ENCODE results near the gene CCDC7. TPM values are rescaled to one million over a fixed set of nuclear protein-coding genes. Genes with fewer than 3 reads are reported as not detected.
A peak's percentile ranks its signal among the peaks of the same experiment; 100 is the strongest.
"Not testable (repeated sequence)": the region's sequence is repeated elsewhere in the genome, so short reads cannot be mapped to it uniquely, and the experiment has no call there.

CCDC7 gene
- 0.33 and 0.36 TPM in 2 replicates for polyA plus RNA-seq (2013)

DNA sequence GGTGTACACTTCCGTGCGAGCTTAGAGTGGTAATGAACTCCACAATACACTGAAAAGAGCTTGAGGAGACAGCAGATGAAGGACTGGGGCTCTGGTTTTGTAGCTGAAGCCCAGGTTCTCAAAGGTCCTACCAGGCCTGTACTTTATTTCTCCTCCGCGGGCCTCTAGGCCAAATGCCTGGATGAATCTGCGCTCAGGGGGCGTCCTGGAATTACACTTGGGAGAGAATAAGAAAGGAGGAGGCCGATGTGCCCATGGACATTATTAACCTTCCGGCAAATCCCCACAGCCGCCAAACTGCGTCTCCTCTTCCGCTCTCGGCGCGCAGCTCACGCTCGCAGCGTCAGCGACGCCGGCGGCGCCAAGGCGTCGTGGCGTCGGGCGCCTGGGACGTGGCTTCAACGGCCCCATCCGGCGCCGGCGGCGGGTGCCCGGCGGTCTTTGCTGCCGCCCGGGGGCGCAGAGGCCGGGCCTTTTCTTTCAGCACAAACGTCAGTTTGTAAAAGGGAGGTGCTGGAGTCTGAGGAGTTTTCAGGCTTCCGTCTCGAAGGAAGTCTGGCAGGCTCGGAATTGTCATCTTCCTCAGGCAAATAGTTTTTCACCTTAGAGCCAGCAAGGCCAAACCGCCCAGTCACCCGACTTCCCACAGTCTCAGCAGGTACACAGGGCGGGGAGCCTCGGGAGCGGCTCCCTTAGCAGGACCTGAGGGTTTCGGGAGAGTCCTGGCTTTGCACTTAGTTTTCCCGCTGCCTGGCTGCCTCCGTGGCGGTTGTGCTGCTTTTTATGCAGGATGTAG is at the start of gene CCDC7:
Gene CCDC7 (plus strand): TSS at position 401 of the 796 bp plus-strand sequence. CDS start 5,503 bp downstream, outside the sequence.
- Histone ChIP-seq H3K4me2 (ENCODE audit: low read length) (peak within 1 kb of the TSS; percentile 59), H4K12ac (ENCODE audit: low read depth, low read length) (peak within 1 kb of the TSS; percentile 86), H3K36me3 (ENCODE audit: control insufficient read depth in 1 of 2, insufficient read depth in 2 of 2, low read length in 2 of 2) (no peaks in the 10 kb centered on the region), H3K79me2 (ENCODE audit: control insufficient read depth, insufficient read depth, low read length, poor library complexity) (peaks cover 7% of the 10 kb centered on the region), H3K4me3 (ENCODE audit: low read depth, low read length) (peak within 1 kb of the TSS; percentile 58), H3K9ac (ENCODE audit: low read length) (peak within 1 kb of the TSS; percentile 45), H3K9me3 (ENCODE audit: insufficient read depth, low read depth, low read length) (no peaks in the 10 kb centered on the region), H2AK5ac (ENCODE audit: low read length) (no peak within 1 kb of the TSS), H4K91ac (ENCODE audit: low read depth, low read length) (peak within 1 kb of the TSS; percentile 87), H2BK5ac (ENCODE audit: low read depth, low read length, poor library complexity) (peak within 1 kb of the TSS; percentile 74), H2AFZ (ENCODE audit: insufficient read depth, low read length, poor library complexity) (peak within 1 kb of the TSS; percentile 92), H4K8ac (ENCODE audit: low read depth, low read length) (peak within 1 kb of the TSS; percentile 92), H3K4ac (ENCODE audit: low read depth, low read length) (peak within 1 kb of the TSS; percentile 40), H2BK12ac (ENCODE audit: low read length) (no peak within 1 kb of the TSS), H3K18ac (ENCODE audit: low read length) (peak within 1 kb of the TSS; percentile 51), H3K27me3 (ENCODE audit: insufficient read depth, low read length) (no peaks in the 10 kb centered on the region), H3K4me1 (ENCODE audit: control insufficient read depth in 1 of 2, insufficient read depth in 2 of 2, low read length in 2 of 2) (no peaks in the 10 kb centered on the region), H3K23ac (ENCODE audit: low read length) (no peak within 1 kb of the TSS), H3K27ac (ENCODE audit: low read depth, low read length) (peak within 1 kb of the TSS; percentile 92), H3K79me1 (ENCODE audit: low read length) (peaks cover 8% of the 10 kb centered on the region), H2BK120ac (ENCODE audit: insufficient read depth, low read length, poor library complexity) (peak within 1 kb of the TSS; percentile 86), H3K14ac (ENCODE audit: low read length) (peak within 1 kb of the TSS; percentile 65)
- peak; percentile 92 to 94 for DNase-seq
- WGBS (ENCODE audit: extremely low coverage, insufficient coverage, insufficient read length), result no CpG with 5 or more reads among the region's 53 CpGs

DNA sequence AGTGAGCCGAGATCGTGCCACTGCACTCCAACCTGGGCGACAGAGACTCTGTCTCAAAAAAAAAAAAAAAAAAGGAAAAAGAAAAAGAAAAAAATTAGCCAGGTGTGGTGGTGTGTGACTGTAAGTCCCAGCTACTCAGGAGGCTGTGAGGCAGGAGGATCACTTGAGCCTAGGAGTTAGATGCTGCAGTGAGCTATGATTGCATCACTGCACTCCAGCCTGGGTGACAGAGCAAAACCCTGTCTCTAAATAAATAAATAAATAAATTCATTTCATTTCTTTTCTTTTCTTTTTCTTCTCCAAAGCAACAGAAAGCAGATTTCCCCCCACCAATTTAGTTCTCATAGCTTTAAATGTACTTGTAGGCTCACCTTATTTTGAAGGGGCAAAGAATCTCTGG is 48.8 kb upstream of the CCDC7 start:
- not testable (repeated sequence) for H3K79me1 ChIP-seq (ENCODE audit: low read length); H2AK5ac ChIP-seq (ENCODE audit: low read length); H3K23ac ChIP-seq (ENCODE audit: low read length); H3K4me2 ChIP-seq (ENCODE audit: low read length); H3K4me1 ChIP-seq (ENCODE audit: control insufficient read depth in 1 of 2, insufficient read depth in 2 of 2, low read length in 2 of 2); H4K8ac ChIP-seq (ENCODE audit: low read depth, low read length); H3K27ac ChIP-seq (ENCODE audit: low read depth, low read length); H4K12ac ChIP-seq (ENCODE audit: low read depth, low read length); H3K79me2 ChIP-seq (ENCODE audit: control insufficient read depth, insufficient read depth, low read length, poor library complexity); H3K9me3 ChIP-seq (ENCODE audit: insufficient read depth, low read depth, low read length); H3K27me3 ChIP-seq (ENCODE audit: insufficient read depth, low read length); H2BK5ac ChIP-seq (ENCODE audit: low read depth, low read length, poor library complexity); DNase-seq; H3K4ac ChIP-seq (ENCODE audit: low read depth, low read length); H3K36me3 ChIP-seq (ENCODE audit: control insufficient read depth in 1 of 2, insufficient read depth in 2 of 2, low read length in 2 of 2); H2BK12ac ChIP-seq (ENCODE audit: low read length); H2AFZ ChIP-seq (ENCODE audit: insufficient read depth, low read length, poor library complexity); H4K91ac ChIP-seq (ENCODE audit: low read depth, low read length); H3K18ac ChIP-seq (ENCODE audit: low read length); H3K14ac ChIP-seq (ENCODE audit: low read length); H2BK120ac ChIP-seq (ENCODE audit: insufficient read depth, low read length, poor library complexity); H3K4me3 ChIP-seq (ENCODE audit: low read depth, low read length); H3K9ac ChIP-seq (ENCODE audit: low read length)
- WGBS (ENCODE audit: extremely low coverage, insufficient coverage, insufficient read length), result no CpG with 5 or more reads among the region's 3 CpGs

- not testable (repeated sequence) for H2AK5ac ChIP-seq (ENCODE audit: low read length)
Observed at GRCh38 chr10:32399720-32400119, 46.2 kb upstream of the CCDC7 start.

DNA sequence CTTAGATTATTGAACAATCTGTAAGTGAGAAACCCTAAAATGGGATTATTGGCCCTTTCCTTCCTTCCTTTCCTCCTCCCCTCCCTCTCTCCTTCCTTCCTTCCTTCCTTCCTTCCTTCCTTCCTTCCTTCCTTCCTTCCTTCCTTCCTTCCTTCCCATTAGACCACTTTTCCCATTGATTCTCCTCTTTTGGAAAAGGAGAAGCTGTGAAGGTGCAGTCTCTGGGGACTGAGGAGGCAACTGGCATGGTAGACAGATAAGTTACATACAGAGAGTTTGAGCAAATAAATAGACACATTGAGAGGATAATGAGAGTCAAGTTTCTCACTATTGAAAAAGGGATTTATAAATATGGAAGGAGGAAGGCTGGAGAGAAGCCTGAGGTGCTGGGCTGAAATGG is 45.0 kb upstream of the CCDC7 start:
- Histone ChIP-seq H3K23ac (ENCODE audit: low read length) (no peak overlapping the region), H3K4ac (ENCODE audit: low read depth, low read length) (no peak overlapping the region), H2BK5ac (ENCODE audit: low read depth, low read length, poor library complexity) (no peak overlapping the region), H4K12ac (ENCODE audit: low read depth, low read length) (no peak overlapping the region), H3K4me3 (ENCODE audit: low read depth, low read length) (no peak overlapping the region), H4K8ac (ENCODE audit: low read depth, low read length) (no peak overlapping the region), H3K79me2 (ENCODE audit: control insufficient read depth, insufficient read depth, low read length, poor library complexity) (no peaks in the 10 kb centered on the region), H3K9ac (ENCODE audit: low read length) (no peak overlapping the region), H3K79me1 (ENCODE audit: low read length) (no peaks in the 10 kb centered on the region), H2AK5ac (ENCODE audit: low read length) (no peak overlapping the region), H3K14ac (ENCODE audit: low read length) (no peak overlapping the region), H2BK12ac (ENCODE audit: low read length) (no peak overlapping the region), H2BK120ac (ENCODE audit: insufficient read depth, low read length, poor library complexity) (no peak overlapping the region), H3K27me3 (ENCODE audit: insufficient read depth, low read length) (no peaks in the 10 kb centered on the region), H3K9me3 (ENCODE audit: insufficient read depth, low read depth, low read length) (no peaks in the 10 kb centered on the region), H3K4me1 (ENCODE audit: control insufficient read depth in 1 of 2, insufficient read depth in 2 of 2, low read length in 2 of 2) (no peaks in the 10 kb centered on the region), H3K18ac (ENCODE audit: low read length) (no peak overlapping the region), H4K91ac (ENCODE audit: low read depth, low read length) (no peak overlapping the region), H3K4me2 (ENCODE audit: low read length) (no peak overlapping the region), H2AFZ (ENCODE audit: insufficient read depth, low read length, poor library complexity) (no peak overlapping the region), H3K36me3 (ENCODE audit: control insufficient read depth in 1 of 2, insufficient read depth in 2 of 2, low read length in 2 of 2) (no peaks in the 10 kb centered on the region), H3K27ac (ENCODE audit: low read depth, low read length) (no peak overlapping the region)
- DNase-seq, result no peak

More at GRCh38 chr10:32399720-32400119, 46.2 kb upstream of the CCDC7 start:
- not testable (repeated sequence) for H3K79me2 ChIP-seq (ENCODE audit: control insufficient read depth, insufficient read depth, low read length, poor library complexity); H3K23ac ChIP-seq (ENCODE audit: low read length); H3K4ac ChIP-seq (ENCODE audit: low read depth, low read length); H4K12ac ChIP-seq (ENCODE audit: low read depth, low read length); H4K8ac ChIP-seq (ENCODE audit: low read depth, low read length); H3K27ac ChIP-seq (ENCODE audit: low read depth, low read length); H3K79me1 ChIP-seq (ENCODE audit: low read length); H3K4me1 ChIP-seq (ENCODE audit: control insufficient read depth in 1 of 2, insufficient read depth in 2 of 2, low read length in 2 of 2); H2BK12ac ChIP-seq (ENCODE audit: low read length); H3K27me3 ChIP-seq (ENCODE audit: insufficient read depth, low read length); H2BK120ac ChIP-seq (ENCODE audit: insufficient read depth, low read length, poor library complexity); H3K4me3 ChIP-seq (ENCODE audit: low read depth, low read length); H3K36me3 ChIP-seq (ENCODE audit: control insufficient read depth in 1 of 2, insufficient read depth in 2 of 2, low read length in 2 of 2); H3K4me2 ChIP-seq (ENCODE audit: low read length); H3K18ac ChIP-seq (ENCODE audit: low read length); H4K91ac ChIP-seq (ENCODE audit: low read depth, low read length); H3K9me3 ChIP-seq (ENCODE audit: insufficient read depth, low read depth, low read length); H3K9ac ChIP-seq (ENCODE audit: low read length); DNase-seq; H2BK5ac ChIP-seq (ENCODE audit: low read depth, low read length, poor library complexity); H2AFZ ChIP-seq (ENCODE audit: insufficient read depth, low read length, poor library complexity); H3K14ac ChIP-seq (ENCODE audit: low read length)
- WGBS (ENCODE audit: extremely low coverage, insufficient coverage, insufficient read length), result no CpG with 5 or more reads among the region's 3 CpGs

Data from trophoblast cell (in vitro differentiated cells and primary cell).